ENCODE results near the gene PER1.
A peak's percentile ranks its signal among the peaks of the same experiment; 100 is the strongest.
"Not testable (repeated sequence)": the region's sequence is repeated elsewhere in the genome, so short reads cannot be mapped to it uniquely, and the experiment has no call there.

The PER1 gene

GRCh38 chr17:8152112-8152775 is at the start of gene PER1:
PER1 (minus strand) TSS chr17:8152404; CDS start chr17:8150706, 1,698 bp downstream.
- peak; percentile 72 to 87 for DNase-seq (ENCODE audit: low read depth in 2 of 2)

GRCh38 chr17:8192070-8192815 is 40.0 kb upstream of the PER1 start:
- DNase-seq (ENCODE audit: low read depth in 2 of 2): no peak

GRCh38 chr17:8190506-8190905 is 38.3 kb upstream of the PER1 start:
- no peak for DNase-seq (ENCODE audit: low read depth in 2 of 2)

- peak; percentile 85 to 89 for DNase-seq (ENCODE audit: low read depth in 2 of 2)
Observed at GRCh38 chr17:8189711-8190477, 37.7 kb upstream of the PER1 start, which contains the start of gene BORCS6. BORCS6 (minus strand) TSS chr17:8190180; CDS start chr17:8190140, 40 bp downstream.

- DNase-seq (ENCODE audit: low read depth in 2 of 2): no peak
Observed at GRCh38 chr17:8189041-8189710, 37.0 kb upstream of the PER1 start.

GRCh38 chr17:8188263-8188839 is 36.1 kb upstream of the PER1 start:
- no peak for DNase-seq (ENCODE audit: low read depth in 2 of 2)

GRCh38 chr17:8187517-8188262 is 35.5 kb upstream of the PER1 start:
- peak; percentile 88 to 96 for DNase-seq (ENCODE audit: low read depth in 2 of 2)

GRCh38 chr17:8186787-8187516 is 34.7 kb upstream of the PER1 start:
- peak; percentile 94 to 96 for DNase-seq (ENCODE audit: low read depth in 2 of 2)

GRCh38 chr17:8186446-8186786 is 34.2 kb upstream of the PER1 start:
- no peak for DNase-seq (ENCODE audit: low read depth in 2 of 2)

GRCh38 chr17:8185582-8186445 is 33.6 kb upstream of the PER1 start:
- peak; percentile 96 to 98 for DNase-seq (ENCODE audit: low read depth in 2 of 2)

GRCh38 chr17:8176998-8177731 is 25.0 kb upstream of the PER1 start:
- DNase-seq (ENCODE audit: low read depth in 2 of 2): no peak

- DNase-seq (ENCODE audit: low read depth in 2 of 2): peak; percentile 76 to 77
Observed at GRCh38 chr17:8176197-8176940, 24.2 kb upstream of the PER1 start, which contains the start of gene TMEM107. TMEM107 (minus strand) TSS chr17:8176380; CDS start chr17:8176286, 94 bp downstream.

- no peak for DNase-seq (ENCODE audit: low read depth in 2 of 2)
Observed at GRCh38 chr17:8175795-8176196, 23.6 kb upstream of the PER1 start.

- DNase-seq (ENCODE audit: low read depth in 2 of 2): no peak
Observed at GRCh38 chr17:8173871-8174322, 21.7 kb upstream of the PER1 start.

GRCh38 chr17:8173056-8173870 is 21.1 kb upstream of the PER1 start:
- DNase-seq (ENCODE audit: low read depth in 2 of 2): peak; percentile 50 to 69

GRCh38 chr17:8170186-8170585 is 18.0 kb upstream of the PER1 start:
- not testable (repeated sequence) for DNase-seq (ENCODE audit: low read depth in 2 of 2)

- DNase-seq (ENCODE audit: low read depth in 2 of 2): no peak
Observed at GRCh38 chr17:8167526-8167925, 15.3 kb upstream of the PER1 start.

All from stimulated activated CD4-positive, alpha-beta T cell treated with anti-CD3 and anti-CD28 coated beads, Interleukin-1b, Interleukin-23, amount 100 ng/mL, for 4 hours (primary cell).